K562 treated with DMSO at 1 percent for 48 hours (cell line): Measurements from ENCODE around the gene SLC34A2. TPM values are rescaled to one million over a fixed set of nuclear protein-coding genes. Genes with fewer than 3 reads are reported as not detected.

Experiments
- total RNA-seq: library from RNA; unstranded; fragments of 300-600 nt; gene quantifications from 2 replicates; pipeline ENCODE4 v1.2.3, GENCODE V29; 2022; ENCODE audit warnings: low replicate concordance; ENCODE audit errors: extremely low read depth

SLC34A2 gene, protein sequence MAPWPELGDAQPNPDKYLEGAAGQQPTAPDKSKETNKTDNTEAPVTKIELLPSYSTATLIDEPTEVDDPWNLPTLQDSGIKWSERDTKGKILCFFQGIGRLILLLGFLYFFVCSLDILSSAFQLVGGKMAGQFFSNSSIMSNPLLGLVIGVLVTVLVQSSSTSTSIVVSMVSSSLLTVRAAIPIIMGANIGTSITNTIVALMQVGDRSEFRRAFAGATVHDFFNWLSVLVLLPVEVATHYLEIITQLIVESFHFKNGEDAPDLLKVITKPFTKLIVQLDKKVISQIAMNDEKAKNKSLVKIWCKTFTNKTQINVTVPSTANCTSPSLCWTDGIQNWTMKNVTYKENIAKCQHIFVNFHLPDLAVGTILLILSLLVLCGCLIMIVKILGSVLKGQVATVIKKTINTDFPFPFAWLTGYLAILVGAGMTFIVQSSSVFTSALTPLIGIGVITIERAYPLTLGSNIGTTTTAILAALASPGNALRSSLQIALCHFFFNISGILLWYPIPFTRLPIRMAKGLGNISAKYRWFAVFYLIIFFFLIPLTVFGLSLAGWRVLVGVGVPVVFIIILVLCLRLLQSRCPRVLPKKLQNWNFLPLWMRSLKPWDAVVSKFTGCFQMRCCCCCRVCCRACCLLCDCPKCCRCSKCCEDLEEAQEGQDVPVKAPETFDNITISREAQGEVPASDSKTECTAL
- not detected in 2 replicates for total RNA-seq

DNA sequence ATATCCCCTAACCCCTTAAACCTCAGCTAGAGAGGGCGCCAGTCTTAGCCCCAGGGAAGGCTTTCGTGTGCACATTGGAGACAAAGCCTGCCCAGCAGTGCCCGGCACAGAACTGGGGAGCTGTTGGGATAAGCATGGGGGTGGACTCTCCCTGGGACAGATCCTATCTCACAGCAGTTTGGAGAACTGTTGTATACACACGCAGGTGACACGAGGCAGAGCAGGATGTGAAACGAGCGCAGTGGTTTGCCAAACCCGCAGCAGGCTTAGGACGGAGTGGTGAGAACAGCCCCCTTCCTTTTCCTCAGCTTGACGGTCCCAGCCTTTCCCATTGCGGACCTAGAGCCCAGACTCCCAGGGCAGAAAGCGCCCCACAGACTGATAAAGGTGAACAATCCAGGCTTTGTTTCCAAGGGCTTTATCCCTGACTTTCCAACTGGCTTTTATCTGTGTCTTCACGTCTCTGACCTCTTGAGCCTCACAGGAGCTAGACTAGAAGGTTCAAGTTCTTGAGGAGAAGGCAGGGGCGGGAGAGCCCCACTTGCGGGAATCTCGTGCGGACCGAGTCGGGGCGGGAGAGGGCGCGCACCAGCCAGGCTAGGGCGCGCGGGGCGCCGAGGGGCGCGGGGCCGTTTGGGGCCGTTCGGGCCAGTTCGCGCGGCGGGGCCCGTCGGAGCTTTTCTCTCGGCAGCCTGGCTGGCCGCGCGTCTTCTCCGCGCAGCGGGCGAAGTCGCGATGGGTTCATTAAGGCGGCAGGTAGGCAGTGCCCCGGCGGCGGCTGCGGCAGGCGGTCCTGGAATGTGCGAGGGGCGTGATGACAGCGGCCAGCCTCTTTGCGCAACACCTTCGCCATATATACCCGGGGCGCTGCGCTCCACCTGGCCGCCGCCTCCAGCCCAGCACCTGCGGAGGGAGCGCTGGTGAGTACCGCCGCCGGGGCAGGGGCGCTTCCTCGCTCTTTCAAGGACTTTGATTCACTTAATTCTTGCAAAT, at the start of gene SLC34A2:
SLC34A2 (plus strand) TSS at position 881 of the 993 bp plus-strand sequence. CDS start 6,650 bp downstream, outside the sequence.

Other genes with a start within 250 kb of the SLC34A2 start
- gene SEL1L3, start 207.1 kb downstream of the SLC34A2 start, total RNA-seq = not detected in 2 replicates